CD4-positive, alpha-beta T cell treated with Interleukin-1 beta for 1 hour (primary cell): ENCODE measurements around the gene DLEC1.

ENCODE experiments used
- DNase-seq, 2 donors: peaks; one replicate each; pipeline ENCODE4 v3.0.0-alpha.2; 2020 to 2022

Gene DLEC1

GRCh38 chr3:38002940-38003339 is 36.1 kb upstream of the DLEC1 start:
- no peak for DNase-seq

- peak; percentile 42 to 65 for DNase-seq
Measured at GRCh38 chr3:38003371-38003816, 35.6 kb upstream of the DLEC1 start.

GRCh38 chr3:38003817-38004414 is 35.1 kb upstream of the DLEC1 start:
- no peak for DNase-seq

GRCh38 chr3:38004415-38005075 is 34.5 kb upstream of the DLEC1 start:
- DNase-seq, result peak; percentile 51 to 59

DNA sequence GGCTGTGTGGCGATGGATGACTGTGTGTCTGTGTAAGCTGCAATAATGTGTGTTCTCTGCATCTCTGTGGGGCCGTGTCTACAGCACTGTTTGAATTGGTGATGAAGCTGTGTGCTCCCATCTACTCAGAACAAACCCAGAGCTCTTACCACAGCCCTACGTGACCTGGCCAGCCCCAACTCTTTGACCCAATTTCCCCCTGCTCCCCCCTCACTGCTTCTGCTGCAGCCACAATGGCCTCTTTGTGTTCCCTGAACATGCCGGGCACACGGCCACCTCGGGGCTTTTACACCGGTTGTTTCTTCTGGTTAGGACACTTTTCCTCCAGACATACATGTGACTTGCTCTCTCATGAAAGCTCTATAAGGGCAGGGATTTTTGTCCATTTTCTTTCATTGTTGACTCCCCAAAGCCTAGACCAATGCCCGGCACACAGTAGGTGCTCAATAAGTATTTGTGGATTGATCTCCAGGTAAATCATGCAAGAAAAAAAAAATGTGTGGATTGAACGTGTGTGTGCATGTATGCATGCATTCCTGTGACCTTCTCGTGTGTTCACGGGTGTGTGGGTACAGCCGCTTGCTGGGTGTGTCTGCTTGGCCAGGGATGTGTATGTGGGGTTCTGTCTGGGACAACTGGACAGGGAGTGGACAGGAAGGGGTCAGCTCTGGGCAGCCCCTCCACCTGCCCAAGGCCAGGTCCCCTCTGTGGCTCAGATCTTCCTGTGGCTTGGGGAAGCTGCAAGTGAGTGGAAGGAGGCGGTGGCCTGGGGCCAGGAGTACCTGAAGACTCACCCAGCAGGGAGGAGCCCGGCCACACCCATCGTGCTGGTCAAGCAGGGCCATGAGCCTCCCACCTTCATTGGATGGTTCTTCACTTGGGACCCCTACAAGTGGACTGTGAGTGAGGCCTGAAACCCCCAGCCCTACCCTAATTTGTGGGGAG is 33.7 kb upstream of the DLEC1 start:
- DNase-seq, result no peak

- no peak for DNase-seq
Measured at GRCh38 chr3:38006031-38006430, 33.0 kb upstream of the DLEC1 start.

DNA sequence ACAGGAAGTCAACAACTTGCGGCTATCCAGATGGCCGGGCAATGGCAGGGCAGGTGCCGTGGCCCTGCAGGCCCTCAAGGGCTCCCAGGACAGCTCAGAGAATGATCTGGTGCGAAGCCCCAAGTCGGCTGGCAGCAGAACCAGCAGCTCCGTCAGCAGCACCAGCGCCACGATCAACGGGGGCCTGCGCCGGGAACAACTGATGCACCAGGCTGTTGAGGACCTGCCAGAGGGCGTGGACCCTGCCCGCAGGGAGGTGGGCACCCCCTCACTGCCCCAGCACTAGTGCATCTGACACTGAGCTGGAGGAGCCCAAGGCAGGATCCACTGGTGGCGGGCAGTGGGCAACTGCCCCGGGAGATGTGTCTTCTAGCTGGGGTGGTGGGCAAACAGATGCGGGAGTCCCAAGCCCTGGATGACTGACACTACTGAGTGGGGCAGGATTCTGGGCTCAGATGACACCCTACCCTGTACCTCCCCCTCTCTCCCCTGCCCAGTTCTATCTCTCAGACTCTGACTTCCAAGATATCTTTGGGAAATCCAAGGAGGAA is 32.5 kb upstream of the DLEC1 start:
- DNase-seq, result no peak

- DNase-seq, result no peak
Measured at GRCh38 chr3:38007754-38008090, 31.3 kb upstream of the DLEC1 start.

GRCh38 chr3:38008191-38008701 is 30.8 kb upstream of the DLEC1 start:
- no peak for DNase-seq

DNA sequence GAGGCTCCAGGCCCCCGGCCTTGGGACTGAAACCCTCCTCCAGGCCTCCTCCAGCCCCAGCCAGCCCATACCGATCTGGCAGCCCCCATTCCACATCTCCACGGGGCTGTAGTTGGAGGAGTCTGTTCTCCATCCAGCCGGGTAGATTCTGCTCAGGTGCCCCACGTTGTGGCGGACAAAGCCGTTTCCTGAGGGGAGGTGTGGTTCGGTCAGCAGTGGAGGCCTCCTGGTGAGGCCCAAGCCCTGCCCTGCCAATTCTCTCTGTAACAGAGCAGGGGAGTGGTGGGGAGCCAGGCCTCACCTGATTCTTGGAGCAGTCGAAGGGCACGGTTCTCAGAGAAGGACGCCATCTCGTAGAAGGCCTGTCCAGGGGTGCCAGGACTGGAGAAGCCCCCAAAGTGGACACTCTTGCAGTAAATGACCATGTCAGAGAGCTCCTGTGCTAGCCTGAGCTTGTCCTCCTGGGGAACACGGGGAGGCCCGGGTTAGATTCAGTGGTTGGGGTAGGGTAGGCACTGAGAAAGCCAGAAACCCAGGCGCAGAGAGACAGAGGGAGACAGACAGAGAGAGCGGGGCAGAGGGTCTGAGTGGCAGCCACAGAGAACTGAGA is 29.9 kb upstream of the DLEC1 start:
- no peak for DNase-seq

DNA sequence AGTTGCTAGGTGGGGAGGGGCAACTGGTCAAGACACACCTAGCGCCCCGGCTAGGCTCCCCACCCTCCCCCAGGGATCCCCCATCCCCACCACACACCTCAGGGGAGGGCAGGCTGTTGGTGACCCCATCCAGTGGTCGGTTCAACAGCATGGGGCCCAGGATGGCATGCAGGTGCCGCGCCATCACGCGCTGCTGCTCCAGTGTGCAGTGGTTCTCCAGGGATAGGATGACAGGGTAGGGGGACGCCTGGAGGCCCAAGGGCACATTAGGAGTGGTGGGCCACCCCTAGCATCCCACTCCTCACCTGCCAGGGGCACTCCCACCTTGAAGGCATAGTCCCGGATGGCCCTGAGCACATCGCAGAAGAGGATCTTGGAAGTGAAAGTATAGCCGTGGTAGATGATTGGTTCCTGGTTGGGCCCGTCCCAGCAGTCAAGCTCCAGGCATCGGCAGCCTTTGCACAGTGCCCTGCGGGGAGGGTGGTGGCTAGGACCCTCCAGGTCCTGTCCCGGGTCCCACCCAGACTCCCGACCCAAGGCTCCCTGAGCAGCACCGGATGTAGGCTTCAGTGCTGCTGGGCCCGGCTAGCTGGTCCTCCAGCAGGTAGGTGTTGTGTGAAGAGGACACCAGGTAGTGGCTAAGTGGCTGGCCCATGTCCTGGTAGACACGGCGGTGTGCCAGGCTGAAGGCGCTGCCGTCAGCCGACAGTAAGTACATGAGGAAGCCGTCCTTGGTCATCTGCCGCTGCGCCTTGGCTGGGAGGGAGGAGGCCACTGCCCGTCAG is 29.0 kb upstream of the DLEC1 start:
- DNase-seq, result no peak

DNA sequence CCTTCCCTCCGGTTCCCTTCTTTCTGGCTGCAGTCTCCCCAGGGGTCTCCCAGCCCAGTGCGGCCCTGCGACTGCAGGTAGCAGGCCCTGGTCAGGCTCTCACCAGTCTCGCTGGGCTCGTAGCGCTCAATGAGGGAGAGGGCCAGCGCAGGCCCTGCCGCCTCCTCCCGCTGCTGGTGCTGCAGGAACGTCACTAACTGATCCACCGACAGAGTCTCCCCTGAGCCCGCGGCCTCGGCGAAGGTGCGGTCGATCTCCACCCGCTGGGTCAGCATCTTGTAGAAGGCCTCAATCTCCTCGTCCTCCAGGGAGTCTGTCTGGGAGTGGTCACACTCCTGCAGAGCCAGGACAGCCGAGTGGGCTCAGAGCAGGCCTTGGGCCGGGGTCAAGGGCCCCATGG is 27.9 kb upstream of the DLEC1 start:
- DNase-seq, result no peak

DNA sequence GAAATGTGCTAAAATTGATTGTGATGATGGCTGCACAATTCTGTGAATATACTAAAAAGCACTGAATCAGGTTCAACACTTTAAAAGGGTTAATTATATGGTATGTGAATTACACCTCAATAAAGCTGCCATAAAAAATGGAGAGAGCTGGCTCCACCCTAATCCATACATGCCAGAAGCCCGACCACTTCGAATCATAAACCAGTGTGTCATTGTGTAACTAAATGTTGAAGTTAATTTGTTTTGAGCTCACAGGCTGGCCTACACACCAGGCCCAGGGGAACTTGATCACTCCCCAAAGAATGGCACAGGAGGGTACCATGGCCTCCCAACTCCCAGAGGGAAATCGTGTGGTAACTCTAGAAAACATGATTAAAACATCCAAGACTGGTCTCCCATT is 23.5 kb upstream of the DLEC1 start:
- DNase-seq, result no peak

DNA sequence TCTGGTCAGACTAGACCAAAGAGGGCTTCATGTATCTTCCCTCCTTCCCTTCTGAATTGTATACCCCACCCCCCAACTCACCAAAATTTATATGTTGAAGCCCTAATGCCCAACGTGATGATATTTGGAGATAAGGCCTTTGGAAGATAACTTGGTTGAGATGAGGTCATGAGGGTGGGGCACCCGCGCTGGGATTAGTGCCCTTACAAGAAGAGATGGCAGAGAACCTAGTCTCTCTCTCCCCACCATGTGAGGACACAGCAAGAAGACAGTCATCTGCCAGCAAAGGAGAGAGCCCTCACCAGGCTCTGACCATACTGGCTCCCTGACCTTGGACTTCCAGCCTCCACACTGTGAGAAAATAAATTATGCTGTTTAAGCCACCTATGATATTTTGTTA is 23.0 kb upstream of the DLEC1 start:
- DNase-seq, result no peak

DNA sequence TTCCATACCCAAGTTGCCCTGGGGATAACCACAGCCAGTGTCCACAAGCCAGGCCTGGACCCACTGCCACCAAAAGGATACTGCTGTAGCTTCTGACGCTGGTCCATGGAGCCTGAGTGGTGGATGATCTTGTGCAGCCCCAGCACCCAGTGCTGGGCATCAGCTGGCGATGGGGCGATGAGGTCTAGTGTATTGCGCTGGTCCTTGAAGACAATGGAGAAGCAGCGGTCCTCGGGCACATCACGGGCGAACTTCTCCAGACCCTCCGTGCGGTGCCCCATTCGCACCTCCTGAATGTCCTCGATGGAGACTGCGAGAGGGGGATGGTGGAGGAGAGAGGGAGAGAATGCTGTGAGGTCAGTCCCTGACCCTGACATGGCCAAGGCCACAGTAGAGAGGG is 22.6 kb upstream of the DLEC1 start:
- DNase-seq, result no peak

DNA sequence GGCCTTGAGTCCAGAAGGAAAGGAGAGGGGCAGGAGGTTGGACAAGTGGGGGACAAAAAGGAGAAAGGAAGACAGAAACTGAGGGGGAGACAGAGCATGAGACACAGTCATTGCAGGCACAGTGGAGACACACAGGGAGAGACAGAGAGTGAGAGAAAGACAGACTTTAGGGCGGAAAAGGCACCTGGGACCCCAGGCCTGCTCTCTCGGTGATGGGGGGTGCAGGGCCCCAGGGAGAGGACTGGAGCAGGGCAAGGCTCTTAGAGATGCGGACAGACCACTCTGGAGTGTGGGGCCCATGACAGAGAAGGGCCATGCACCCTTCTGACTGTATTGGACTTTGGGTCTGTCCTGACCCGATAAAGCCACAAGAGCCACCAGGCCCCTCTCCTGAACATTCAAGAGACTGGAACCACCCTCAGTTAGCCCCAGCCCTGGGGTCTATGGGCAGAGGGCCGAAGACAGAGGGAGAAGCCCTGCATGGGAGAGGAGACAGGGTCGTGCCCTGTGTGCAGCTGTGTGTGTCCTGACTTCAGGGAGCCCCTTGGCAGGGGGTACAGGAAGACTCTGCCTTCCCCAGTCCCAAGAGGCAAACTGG is 22.1 kb upstream of the DLEC1 start:
- DNase-seq, result no peak

GRCh38 chr3:38017445-38018295 is 21.3 kb upstream of the DLEC1 start:
- no peak for DNase-seq

GRCh38 chr3:38018296-38019266 is 20.4 kb upstream of the DLEC1 start:
- DNase-seq, result no peak

GRCh38 chr3:38019658-38020341 is 19.2 kb upstream of the DLEC1 start:
- no peak for DNase-seq
